GM23338 (cell line): ENCODE measurements around the gene PLEKHA8. TPM values are rescaled to one million over a fixed set of nuclear protein-coding genes. Genes with fewer than 3 reads are reported as not detected.

Experiments used
- ATAC-seq: fragments of 200-7000 bp; cut with Tn5 transposase; 3 replicates; pipeline ENCODE4 v1.9.1; 2020
- DNase-seq: peaks from one replicate; pipeline ENCODE4 v3.0.0-alpha.2; 2015; ENCODE audit warnings: low spot score
- H2AFZ ChIP-seq: fragments of 200-600 bp; sonication (generic); 2 replicates; pipeline ENCODE4 v1.8.0; 2016; ENCODE audit warnings: antibody characterized with exemption, mild to moderate bottlenecking, moderate library complexity
- H3F3A ChIP-seq: fragments of 200-600 bp; sonication (generic); replicated peaks from 2 replicates; pipeline ENCODE4 v1.8.0; 2017; ENCODE audit warnings: antibody characterized with exemption, mixed run types, low read depth
- H3K27ac ChIP-seq: fragments of 200-600 bp; sonication (generic); 2 replicates; pipeline ENCODE4 v1.6.1; 2016; ENCODE audit warnings: low read depth
- H3K27me3 ChIP-seq: fragments of 200-600 bp; sonication (generic); 2 replicates; pipeline ENCODE4 v1.8.0; 2016; ENCODE audit warnings: mild to moderate bottlenecking, mixed run types, moderate library complexity; ENCODE audit not compliant: insufficient read depth
- H3K36me3 ChIP-seq: fragments of 200-600 bp; sonication (generic); 2 replicates; pipeline ENCODE4 v1.8.0; 2016; ENCODE audit warnings: mild to moderate bottlenecking; ENCODE audit not compliant: insufficient read depth
- H3K4me1 ChIP-seq: fragments of 200-600 bp; sonication (generic); 2 replicates; pipeline ENCODE4 v1.8.0; 2016; ENCODE audit warnings: mild to moderate bottlenecking, moderate library complexity; ENCODE audit not compliant: insufficient read depth
- H3K4me2 ChIP-seq: fragments of 200-600 bp; sonication (generic); 2 replicates; pipeline ENCODE4 v1.7.1; 2017; ENCODE audit warnings: mixed run types
- H3K4me3 ChIP-seq: fragments of 200-600 bp; sonication (generic); 2 replicates; pipeline ENCODE4 v1.6.1; 2016; ENCODE audit warnings: mixed run types
- H3K79me2 ChIP-seq: fragments of 200-600 bp; sonication (generic); replicated peaks from 2 replicates; pipeline ENCODE4 v1.8.0; 2017; ENCODE audit warnings: mild to moderate bottlenecking; ENCODE audit not compliant: insufficient read depth
- H3K9me2 ChIP-seq: fragments of 200-600 bp; sonication (generic); 2 replicates; pipeline ENCODE4 v1.8.0; 2017; ENCODE audit not compliant: insufficient read depth
- H4K20me1 ChIP-seq: fragments of 200-600 bp; sonication (generic); replicated peaks from 2 replicates; pipeline ENCODE4 v1.8.0; 2017; ENCODE audit warnings: mild to moderate bottlenecking; ENCODE audit not compliant: insufficient read depth
- H3K27ac Mint-ChIP-seq: 2 replicates; pipeline ENCODE4 v1.8.0; 2020; ENCODE audit warnings: inconsistent platforms, mild to moderate bottlenecking, moderate library complexity, mixed read lengths
- H3K27me3 Mint-ChIP-seq: 3 replicates; pipeline ENCODE4 v1.8.0; 2022; ENCODE audit warnings: low read depth, mild to moderate bottlenecking, moderate library complexity, mixed read lengths, inconsistent platforms; ENCODE audit not compliant: insufficient read depth, poor library complexity
- H3K36me3 Mint-ChIP-seq: 3 replicates; pipeline ENCODE4 v1.8.0; 2021; ENCODE audit warnings: low read depth, mild to moderate bottlenecking, inconsistent platforms, moderate library complexity, mixed read lengths
- H3K4me1 Mint-ChIP-seq: 3 replicates; pipeline ENCODE4 v1.8.0; 2020; ENCODE audit warnings: mild to moderate bottlenecking, inconsistent platforms, mixed read lengths
- H3K4me3 Mint-ChIP-seq: 3 replicates; pipeline ENCODE4 v1.8.0; 2021; ENCODE audit warnings: moderate library complexity, mild to moderate bottlenecking, inconsistent platforms, mixed read lengths
- H3K9me3 Mint-ChIP-seq: 3 replicates; pipeline ENCODE4 v1.8.0; 2020; ENCODE audit warnings: moderate library complexity, mild to moderate bottlenecking, inconsistent platforms, mixed read lengths
- EZH2 ChIP-seq: fragments of 200-600 bp; sonication (generic); IDR thresholded peaks from one replicate; pipeline ENCODE4 v1.8.0; 2017; ENCODE audit warnings: antibody characterized with exemption, mild to moderate bottlenecking, low read depth; ENCODE audit not compliant: unreplicated experiment
- STAT1 ChIP-seq: IDR thresholded peaks from one replicate; pipeline ENCODE4 v1.6.1; 2016; ENCODE audit warnings: antibody characterized with exemption; ENCODE audit not compliant: unreplicated experiment
- polyA plus RNA-seq: library from polyadenylated mRNA; unstranded; fragments of >200 nt; fragmentation: Nextera tagmentation; extraction: Ambion mirVana; gene quantifications from 2 replicates; pipeline ENCODE4 v1.2.1, GENCODE V29; 2016
- total RNA-seq: library from RNA; depleted of rRNA; stranded (reverse); fragments of >200 nt; shearing (Covaris generic); gene quantifications from 2 replicates; pipeline ENCODE4 v1.2.3, GENCODE V29; 2014
- TF ChIP-seq, protein P1 (sequence below): fragments of 250-450 bp; sonication (Bioruptor Pico); IDR thresholded peaks from 2 replicates; pipeline ENCODE4 v1.5.0; 2020; ENCODE audit warnings: mild to moderate bottlenecking, moderate library complexity

PLEKHA8 gene
- total and polyA plus RNA-seq, 2 experiments from 2014 or later = 11.6 to 44.9 TPM

- TF ChIP-seq, protein P1, sequence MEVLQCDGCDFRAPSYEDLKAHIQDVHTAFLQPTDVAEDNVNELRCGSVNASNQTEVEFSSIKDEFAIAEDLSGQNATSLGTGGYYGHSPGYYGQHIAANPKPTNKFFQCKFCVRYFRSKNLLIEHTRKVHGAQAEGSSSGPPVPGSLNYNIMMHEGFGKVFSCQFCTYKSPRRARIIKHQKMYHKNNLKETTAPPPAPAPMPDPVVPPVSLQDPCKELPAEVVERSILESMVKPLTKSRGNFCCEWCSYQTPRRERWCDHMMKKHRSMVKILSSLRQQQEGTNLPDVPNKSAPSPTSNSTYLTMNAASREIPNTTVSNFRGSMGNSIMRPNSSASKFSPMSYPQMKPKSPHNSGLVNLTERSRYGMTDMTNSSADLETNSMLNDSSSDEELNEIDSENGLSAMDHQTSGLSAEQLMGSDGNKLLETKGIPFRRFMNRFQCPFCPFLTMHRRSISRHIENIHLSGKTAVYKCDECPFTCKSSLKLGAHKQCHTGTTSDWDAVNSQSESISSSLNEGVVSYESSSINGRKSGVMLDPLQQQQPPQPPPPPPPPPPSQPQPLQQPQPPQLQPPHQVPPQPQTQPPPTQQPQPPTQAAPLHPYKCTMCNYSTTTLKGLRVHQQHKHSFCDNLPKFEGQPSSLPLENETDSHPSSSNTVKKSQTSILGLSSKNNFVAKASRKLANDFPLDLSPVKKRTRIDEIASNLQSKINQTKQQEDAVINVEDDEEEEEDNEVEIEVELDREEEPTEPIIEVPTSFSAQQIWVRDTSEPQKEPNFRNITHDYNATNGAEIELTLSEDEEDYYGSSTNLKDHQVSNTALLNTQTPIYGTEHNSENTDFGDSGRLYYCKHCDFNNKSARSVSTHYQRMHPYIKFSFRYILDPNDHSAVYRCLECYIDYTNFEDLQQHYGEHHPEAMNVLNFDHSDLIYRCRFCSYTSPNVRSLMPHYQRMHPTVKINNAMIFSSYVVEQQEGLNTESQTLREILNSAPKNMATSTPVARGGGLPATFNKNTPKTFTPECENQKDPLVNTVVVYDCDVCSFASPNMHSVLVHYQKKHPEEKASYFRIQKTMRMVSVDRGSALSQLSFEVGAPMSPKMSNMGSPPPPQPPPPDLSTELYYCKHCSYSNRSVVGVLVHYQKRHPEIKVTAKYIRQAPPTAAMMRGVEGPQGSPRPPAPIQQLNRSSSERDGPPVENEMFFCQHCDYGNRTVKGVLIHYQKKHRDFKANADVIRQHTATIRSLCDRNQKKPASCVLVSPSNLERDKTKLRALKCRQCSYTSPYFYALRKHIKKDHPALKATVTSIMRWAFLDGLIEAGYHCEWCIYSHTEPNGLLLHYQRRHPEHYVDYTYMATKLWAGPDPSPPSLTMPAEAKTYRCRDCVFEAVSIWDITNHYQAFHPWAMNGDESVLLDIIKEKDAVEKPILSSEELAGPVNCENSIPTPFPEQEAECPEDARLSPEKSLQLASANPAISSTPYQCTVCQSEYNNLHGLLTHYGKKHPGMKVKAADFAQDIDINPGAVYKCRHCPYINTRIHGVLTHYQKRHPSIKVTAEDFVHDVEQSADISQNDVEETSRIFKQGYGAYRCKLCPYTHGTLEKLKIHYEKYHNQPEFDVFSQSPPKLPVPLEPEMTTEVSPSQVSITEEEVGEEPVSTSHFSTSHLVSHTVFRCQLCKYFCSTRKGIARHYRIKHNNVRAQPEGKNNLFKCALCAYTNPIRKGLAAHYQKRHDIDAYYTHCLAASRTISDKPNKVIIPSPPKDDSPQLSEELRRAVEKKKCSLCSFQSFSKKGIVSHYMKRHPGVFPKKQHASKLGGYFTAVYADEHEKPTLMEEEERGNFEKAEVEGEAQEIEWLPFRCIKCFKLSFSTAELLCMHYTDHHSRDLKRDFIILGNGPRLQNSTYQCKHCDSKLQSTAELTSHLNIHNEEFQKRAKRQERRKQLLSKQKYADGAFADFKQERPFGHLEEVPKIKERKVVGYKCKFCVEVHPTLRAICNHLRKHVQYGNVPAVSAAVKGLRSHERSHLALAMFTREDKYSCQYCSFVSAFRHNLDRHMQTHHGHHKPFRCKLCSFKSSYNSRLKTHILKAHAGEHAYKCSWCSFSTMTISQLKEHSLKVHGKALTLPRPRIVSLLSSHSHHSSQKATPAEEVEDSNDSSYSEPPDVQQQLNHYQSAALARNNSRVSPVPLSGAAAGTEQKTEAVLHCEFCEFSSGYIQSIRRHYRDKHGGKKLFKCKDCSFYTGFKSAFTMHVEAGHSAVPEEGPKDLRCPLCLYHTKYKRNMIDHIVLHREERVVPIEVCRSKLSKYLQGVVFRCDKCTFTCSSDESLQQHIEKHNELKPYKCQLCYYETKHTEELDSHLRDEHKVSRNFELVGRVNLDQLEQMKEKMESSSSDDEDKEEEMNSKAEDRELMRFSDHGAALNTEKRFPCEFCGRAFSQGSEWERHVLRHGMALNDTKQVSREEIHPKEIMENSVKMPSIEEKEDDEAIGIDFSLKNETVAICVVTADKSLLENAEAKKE (CRISPR knock-in tag) = no peak
- TF ChIP-seq STAT1 = no peak
Observed at GRCh38 chr7:30078280-30078679, 50.1 kb downstream of the PLEKHA8 start (continued).

DNA sequence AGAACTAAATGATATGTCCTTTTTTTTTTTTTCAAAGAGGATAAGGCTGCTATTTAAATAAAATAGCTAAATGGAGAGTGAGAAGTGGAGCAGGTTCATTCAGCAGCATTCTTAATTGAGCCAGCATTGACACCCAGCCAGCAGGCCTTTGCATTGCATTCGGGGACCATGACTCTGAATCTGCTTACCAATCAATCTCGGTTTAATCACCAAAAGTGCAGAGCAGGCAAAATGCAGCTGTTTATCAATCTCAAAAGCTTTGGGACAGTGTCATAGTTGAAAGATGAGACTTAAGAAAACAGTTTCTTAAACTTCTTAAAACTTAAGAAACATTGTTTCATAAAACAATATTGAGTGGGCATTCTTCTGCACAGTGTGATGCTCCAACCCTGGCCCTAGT is 51.7 kb downstream of the PLEKHA8 start:
- DNase-seq (no peak), ATAC-seq (no peak)
- Histone ChIP-seq H3K4me2 (no peak overlapping the region), H3K36me3 (no peaks in the 10 kb centered on the region), H3K9me2 (no peaks in the 10 kb centered on the region), H3K27me3 (no peaks in the 10 kb centered on the region), H3K4me3 (no peak overlapping the region), H4K20me1 (peaks cover under 1% of the 10 kb centered on the region), H3K79me2 (0 out of 2 replicates have a peak, but pooled peaks cover 4% of the 10 kb centered on the region), H3K27ac (no peak overlapping the region), H3K4me1 (peaks cover 23% of the 10 kb centered on the region), H2AFZ (no peak overlapping the region), H3F3A (no peaks in the 10 kb centered on the region)
- no peak overlapping the region for H3K27ac Mint-ChIP-seq
- peaks cover 22% of the 10 kb centered on the region for H3K4me1 Mint-ChIP-seq
- peaks cover 6% of the 10 kb centered on the region; the same call in 2 of the 3 replicates for H3K36me3 Mint-ChIP-seq
- no peak overlapping the region for H3K4me3 Mint-ChIP-seq
- TF ChIP-seq, protein P1 (CRISPR knock-in tag) = no peak
- no peak for TF ChIP-seq EZH2
- H3K27me3 Mint-ChIP-seq = no peaks in the 10 kb centered on the region
- no peaks in the 10 kb centered on the region for H3K9me3 Mint-ChIP-seq
